CD4-positive, alpha-beta T cell treated with Interleukin-21 for 1 hour (primary cell): ENCODE results near the gene RPL27.
"Not testable (repeated sequence)": the region's sequence is repeated elsewhere in the genome, so short reads cannot be mapped to it uniquely, and the experiment has no call there.

Source experiments
- DNase-seq: peaks from one replicate; pipeline ENCODE4 v3.0.0-alpha.2; 2020

Gene RPL27

GRCh38 chr17:42997984-42998938 is at the start of gene RPL27:
Gene RPL27, plus strand, starts transcription at chr17:42998419. Its CDS starts 332 bp downstream, at chr17:42998751.
- DNase-seq, result peak; percentile 99

GRCh38 chr17:42950044-42950783 is 48.0 kb upstream of the RPL27 start:
- no peak for DNase-seq

GRCh38 chr17:42953669-42954068 is 44.5 kb upstream of the RPL27 start:
- no peak for DNase-seq

GRCh38 chr17:42964161-42964932 is 33.9 kb upstream of the RPL27 start, which contains the start of gene AARSD1:
Gene AARSD1, minus strand, starts transcription at chr17:42964454. Its CDS starts 14 bp downstream, at chr17:42964440.
- DNase-seq, result peak; percentile 93

- DNase-seq, result no peak
Observed at GRCh38 chr17:42967925-42968324, 30.3 kb upstream of the RPL27 start.

- DNase-seq, result no peak
Observed at GRCh38 chr17:42969001-42969581, 29.1 kb upstream of the RPL27 start.

- DNase-seq, result no peak
Observed at GRCh38 chr17:42971589-42971988, 26.6 kb upstream of the RPL27 start.

GRCh38 chr17:42973323-42973722 is 24.9 kb upstream of the RPL27 start:
- not testable (repeated sequence) for DNase-seq

GRCh38 chr17:42975265-42975664 is 23.0 kb upstream of the RPL27 start:
- no peak for DNase-seq

- DNase-seq, result not testable (repeated sequence)
Observed at GRCh38 chr17:42975701-42976100, 22.5 kb upstream of the RPL27 start.

GRCh38 chr17:42979511-42980273 is 18.5 kb upstream of the RPL27 start, which contains the start of gene PTGES3L:
Gene PTGES3L, minus strand, starts transcription at chr17:42980080. Its CDS starts 27 bp downstream, at chr17:42980053.
- DNase-seq, result peak; percentile 20

GRCh38 chr17:42980274-42980765 is 17.9 kb upstream of the RPL27 start, which contains the start of gene RUNDC1:
Gene RUNDC1, plus strand, starts transcription at chr17:42980565. Its CDS starts 12 bp downstream, at chr17:42980577.
- peak; percentile 91 for DNase-seq

- peak; percentile 56 for DNase-seq
Observed at GRCh38 chr17:42980766-42981397, 17.3 kb upstream of the RPL27 start.

GRCh38 chr17:42982266-42982665 is 16.0 kb upstream of the RPL27 start:
- DNase-seq, result no peak

- no peak for DNase-seq
Observed at GRCh38 chr17:42985225-42985624, 13.0 kb upstream of the RPL27 start.

- DNase-seq, result no peak
Observed at GRCh38 chr17:42989141-42989540, 9.1 kb upstream of the RPL27 start.

- DNase-seq, result no peak
Observed at GRCh38 chr17:42989726-42990652, 8.2 kb upstream of the RPL27 start.

- no peak for DNase-seq
Observed at GRCh38 chr17:42991471-42991870, 6.7 kb upstream of the RPL27 start.

GRCh38 chr17:42992872-42993271 is 5.3 kb upstream of the RPL27 start:
- DNase-seq, result no peak

GRCh38 chr17:42993913-42994312 is 4.3 kb upstream of the RPL27 start:
- DNase-seq, result not testable (repeated sequence)
